Lower leg skin (tissue), 4 donors: ENCODE measurements around the gene SEZ6. TPM values are rescaled to one million over a fixed set of nuclear protein-coding genes. Genes with fewer than 3 reads are reported as not detected.

Experiments
- DNase-seq, 2 donors: peaks; one replicate each; pipeline ENCODE4 v3.0.0-alpha.2; 2019; ENCODE audit warnings: low spot score in 2 of 2
- H3K4me3 ChIP-seq: fragments of 200-600 bp; sonication (generic); 2 replicates; pipeline ENCODE4 v1.5.1; 2017; ENCODE audit warnings: mild to moderate bottlenecking, low read depth; ENCODE audit not compliant: poor library complexity, severe bottlenecking
- CTCF ChIP-seq, 3 donors: fragments of 450-650 bp; IDR thresholded peaks; one replicate each; pipeline ENCODE4 v1.5.1; 2016; ENCODE audit warnings: antibody characterized with exemption in 3 of 3, mild to moderate bottlenecking in 3 of 3, moderate library complexity in 2 of 3
- POLR2A ChIP-seq, 2 donors: fragments of 450-650 bp; IDR thresholded peaks; one replicate each; pipeline ENCODE4 v1.6.1; 2016 to 2017; ENCODE audit warnings: antibody characterized with exemption in 2 of 2, mild to moderate bottlenecking in 1 of 2, moderate library complexity in 1 of 2
- WGBS, 2 donors: methylation state at CpG; one replicate each; pipeline ENCODE4 v1.1.5; 2018; 5-methylcytosine and 5-hydroxymethylcytosine counted together
- intact Hi-C: fragments of 100-400 bp; cut with DNase I; formaldehyde crosslinking; loops from one replicate; pipeline ENCODE4 v1.15.0; 2023; ENCODE audit warnings: low total_unique reads
- total RNA-seq, 4 donors: library from RNA; depleted of rRNA; stranded (reverse); fragments of >200 nt; gene quantifications; one replicate each; pipeline ENCODE4 v1.1.0, GENCODE V29; 2016

SEZ6 gene
- total RNA-seq, 4 donors from 2014 or later = not detected

DNA sequence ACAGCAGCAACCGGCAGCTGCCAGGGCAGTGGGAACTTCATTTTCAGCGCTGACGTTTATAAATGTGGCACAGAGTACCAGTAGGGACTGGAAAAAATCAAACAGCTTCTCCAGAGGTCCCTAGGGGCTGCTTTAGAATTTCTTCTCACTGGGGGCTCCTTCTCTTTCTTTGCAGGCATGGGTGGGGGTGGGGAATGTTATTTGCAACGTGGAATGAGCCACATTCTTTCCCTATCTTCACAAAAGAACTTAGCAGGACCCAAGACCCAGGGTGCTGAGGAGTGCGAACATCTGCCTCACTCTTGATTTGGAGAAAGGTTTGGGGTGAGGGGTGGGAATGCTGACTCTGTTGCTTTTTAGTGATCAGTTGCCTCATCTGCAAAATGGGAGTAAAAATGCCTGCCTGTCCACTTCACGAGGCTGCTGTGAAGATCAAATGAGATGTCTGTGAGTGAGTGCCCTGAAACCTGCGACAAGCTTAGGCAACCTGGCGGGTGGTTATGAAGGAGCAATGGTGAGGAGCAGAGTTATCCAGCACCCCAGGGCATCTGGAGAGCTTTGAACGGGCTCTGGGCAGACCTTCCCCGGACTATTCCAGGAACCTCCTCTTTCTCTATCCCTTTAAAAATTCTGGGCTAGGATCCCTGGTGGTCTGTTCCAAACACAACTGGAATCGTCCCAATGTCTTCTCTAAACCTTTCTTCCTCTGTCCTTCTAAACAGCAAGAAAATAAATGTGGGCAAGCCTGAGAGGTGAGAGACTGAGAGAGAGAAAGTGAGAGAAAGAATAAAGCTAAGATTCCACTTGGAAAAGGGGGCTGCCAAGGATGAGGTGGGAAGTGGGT is 26.4 kb upstream of the SEZ6 start:
- TF ChIP-seq CTCF (IDR thresholded peaks at IDR 0.05) = no peak
- no peak for TF ChIP-seq POLR2A (IDR thresholded peaks at IDR 0.05)
- H3K4me3 ChIP-seq = no peak overlapping the region
- intact Hi-C loops = no loop called here
- WGBS, 2 donors = 19 to 34% methylated on average over 11 of the region's 11 CpGs
- DNase-seq = no peak

- 51 to 65% methylated on average over 5 of the region's 5 CpGs for WGBS, 2 donors
Observed at GRCh38 chr17:29031488-29031887, 25.7 kb upstream of the SEZ6 start.

GRCh38 chr17:29024316-29024952 is 18.6 kb upstream of the SEZ6 start:
- DNase-seq = no peak
- intact Hi-C loops = no loop called here
- WGBS, 2 donors = 66 to 71% methylated on average over 6 of the region's 6 CpGs
- no peak overlapping the region for H3K4me3 ChIP-seq
- no peak for TF ChIP-seq CTCF (IDR thresholded peaks at IDR 0.05)
- TF ChIP-seq POLR2A (IDR thresholded peaks at IDR 0.05) = no peak

More at GRCh38 chr17:29031488-29031887, 25.7 kb upstream of the SEZ6 start:
- no peak for TF ChIP-seq POLR2A (IDR thresholded peaks at IDR 0.05)
- no peak for TF ChIP-seq CTCF (IDR thresholded peaks at IDR 0.05)
- no peak overlapping the region for H3K4me3 ChIP-seq
- DNase-seq = no peak
- intact Hi-C loops = no loop called here

GRCh38 chr17:29022074-29022473 is 16.2 kb upstream of the SEZ6 start:
- no peak for DNase-seq
- WGBS, 2 donors = 88 to 91% methylated on average over 7 of the region's 7 CpGs
- TF ChIP-seq POLR2A (IDR thresholded peaks at IDR 0.05) (no peak), CTCF (IDR thresholded peaks at IDR 0.05) (no peak)
- H3K4me3 ChIP-seq = no peak overlapping the region
- intact Hi-C loops = no loop called here

- 72 to 77% methylated on average over 7 of the region's 7 CpGs for WGBS, 2 donors
- H3K4me3 ChIP-seq = no peak overlapping the region
- TF ChIP-seq POLR2A (IDR thresholded peaks at IDR 0.05) (no peak), CTCF (IDR thresholded peaks at IDR 0.05) (no peak)
- intact Hi-C loops = no loop called here
- no peak for DNase-seq
Observed at GRCh38 chr17:29021226-29021625, 15.4 kb upstream of the SEZ6 start.
